IMR-90 (cell line): Measurements from ENCODE around the gene ARV1.

ENCODE experiments used
- CTCF ChIP-seq: conservative IDR thresholded peaks from 2 replicates; pipeline ENCODE4 v1.5.1; 2012; ENCODE audit warnings: mild to moderate bottlenecking, low read depth, low read length, improper control_type of control experiment
- FOS ChIP-seq: fragments of 150-350 bp; IDR thresholded peaks from 2 replicates; pipeline ENCODE4 v1.6.1; 2016; ENCODE audit warnings: low read depth, low read length
- POLR2A ChIP-seq: IDR thresholded peaks from 2 replicates; pipeline ENCODE4 v1.6.1; 2012; ENCODE audit warnings: mild to moderate bottlenecking, low read depth, low read length
- SMC3 ChIP-seq: fragments of 150-350 bp; IDR thresholded peaks from 2 replicates; pipeline ENCODE4 v1.6.1; 2016; ENCODE audit warnings: low read depth, mild to moderate bottlenecking, antibody characterized with exemption, low read length, moderate library complexity
- USF2 ChIP-seq: fragments of 150-350 bp; IDR thresholded peaks from 2 replicates; pipeline ENCODE4 v1.6.1; 2017; ENCODE audit warnings: mild to moderate bottlenecking, antibody characterized with exemption, low read length, low read depth

- TF ChIP-seq USF2 (no peak), CTCF (no peak), POLR2A (no peak), FOS (no peak), SMC3 (no peak)
These were observed 6.8 kb downstream of the ARV1 start for GRCh38 chr1:230985711-230986110.
